ENCODE measurements around the gene RAB3D.

DNA sequence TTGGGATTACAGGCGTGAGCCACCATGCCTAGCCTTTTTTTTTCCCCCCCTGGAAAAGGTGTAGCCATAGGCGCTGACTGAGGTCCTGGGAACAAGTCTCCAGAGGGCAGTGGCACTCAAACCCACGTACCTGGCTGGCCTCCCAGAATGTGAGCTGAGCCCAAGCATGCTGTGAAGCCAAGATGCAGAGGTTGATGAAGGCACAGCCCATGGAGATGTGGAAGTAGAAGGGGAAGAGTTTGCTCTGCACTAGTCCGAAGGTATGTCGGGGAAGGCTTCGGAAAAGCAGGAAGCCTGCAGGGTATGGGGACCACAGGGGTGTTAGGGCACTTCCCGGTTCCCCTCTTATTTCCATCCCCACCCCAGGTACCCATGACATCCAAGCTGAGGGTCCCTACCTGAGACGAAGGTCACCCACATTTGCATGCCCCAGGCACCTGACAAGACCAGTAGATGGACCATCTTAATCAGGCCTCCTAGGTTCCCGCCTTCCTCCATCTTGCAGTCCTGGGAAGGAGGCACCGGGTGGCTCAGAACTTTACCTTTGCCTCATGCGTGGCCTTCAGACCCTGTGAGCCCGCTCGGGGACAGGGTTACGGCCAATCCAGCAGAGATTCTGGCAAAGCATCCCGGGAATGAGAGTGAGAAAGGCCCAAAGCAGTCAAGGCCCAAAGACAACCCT lies 5.8 kb upstream of the RAB3D start:
- TF ChIP-seq ZNF384 (IDR thresholded peaks at IDR 0.05) = no peak
- TF ChIP-seq SP1 (IDR thresholded peaks at IDR 0.05) = no peak
- no peak for TF ChIP-seq ELF4 (IDR thresholded peaks at IDR 0.05)
- no peak for TF ChIP-seq TARDBP (IDR thresholded peaks at IDR 0.05)
- TF ChIP-seq ARNT (IDR thresholded peaks at IDR 0.05) = no peak

Measured in HEK293T (cell line).